Muscle layer of colon (tissue), 2 donors: Measurements from ENCODE around the gene CXCR4.

Source experiments
- H3K27ac ChIP-seq: one replicate; pipeline ENCODE4 v1.7.0; 2013; ENCODE audit warnings: low read depth, mild to moderate bottlenecking, low read length, moderate library complexity
- H3K27me3 ChIP-seq, 2 donors: one replicate each; pipeline ENCODE4 v1.7.0; 2013; ENCODE audit warnings: low read length in 2 of 2, mild to moderate bottlenecking in 2 of 2; ENCODE audit not compliant: insufficient read depth in 2 of 2, control insufficient read depth in 1 of 2
- H3K36me3 ChIP-seq: one replicate; pipeline ENCODE4 v1.7.0; 2013; ENCODE audit warnings: mild to moderate bottlenecking, low read length; ENCODE audit not compliant: insufficient read depth
- H3K4me1 ChIP-seq: one replicate; pipeline ENCODE4 v1.7.0; 2013; ENCODE audit warnings: mild to moderate bottlenecking, low read length; ENCODE audit not compliant: insufficient read depth
- H3K4me3 ChIP-seq, 2 donors: one replicate each; pipeline ENCODE4 v1.7.0; 2013; ENCODE audit warnings: low read length in 2 of 2, low read depth in 1 of 2, mild to moderate bottlenecking in 1 of 2, moderate library complexity in 1 of 2
- H3K9ac ChIP-seq: one replicate; pipeline ENCODE4 v1.7.0; 2013; ENCODE audit warnings: low read length
- H3K9me3 ChIP-seq: one replicate; pipeline ENCODE4 v1.7.0; 2013; ENCODE audit warnings: mild to moderate bottlenecking, low read length
- donor health status: abdominal sarcoma.
- donor health status: Adenocarcinoma of cecum.

CXCR4 gene

DNA sequence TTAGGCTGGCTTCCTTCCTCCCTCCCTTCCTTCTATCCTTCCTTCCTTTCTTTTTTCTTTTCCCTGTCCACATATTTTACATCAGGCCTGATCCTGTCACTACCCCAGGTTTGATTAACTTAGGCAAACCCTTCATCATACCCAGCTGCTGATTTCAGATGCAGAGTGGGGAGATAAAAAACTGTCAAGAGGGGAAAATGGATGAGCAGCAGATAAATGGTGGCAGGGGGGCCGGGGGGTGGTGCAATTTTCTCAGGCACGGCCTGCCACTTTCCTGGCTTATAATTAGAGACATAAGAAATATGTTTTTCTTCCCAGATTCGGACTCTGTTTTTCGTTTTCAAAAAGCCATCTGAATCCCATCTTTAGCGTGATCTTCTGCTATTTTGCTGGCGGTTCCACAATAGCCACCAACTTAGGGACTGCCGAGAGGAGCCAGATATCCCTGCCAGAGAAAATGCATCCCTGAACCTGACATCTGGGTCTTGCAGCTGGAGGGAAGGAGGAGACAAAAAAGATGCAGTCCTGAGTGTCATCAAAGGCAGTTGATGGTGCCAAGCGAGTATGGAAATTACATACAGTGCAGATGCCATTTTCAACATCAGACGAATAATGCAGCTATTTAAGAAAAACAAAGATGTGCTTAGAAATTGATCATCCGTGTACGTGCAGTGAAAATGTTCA lies 49.9 kb downstream of the CXCR4 start:
- Histone ChIP-seq H3K36me3 (no peaks in the 10 kb centered on the region), H3K9ac (no peak overlapping the region), H3K27me3 (peaks cover 0 to 5% of the 10 kb centered on the region in 2 donors), H3K4me3 (no peak overlapping the region), H3K9me3 (no peaks in the 10 kb centered on the region), H3K4me1 (no peaks in the 10 kb centered on the region), H3K27ac (no peak overlapping the region)

DNA sequence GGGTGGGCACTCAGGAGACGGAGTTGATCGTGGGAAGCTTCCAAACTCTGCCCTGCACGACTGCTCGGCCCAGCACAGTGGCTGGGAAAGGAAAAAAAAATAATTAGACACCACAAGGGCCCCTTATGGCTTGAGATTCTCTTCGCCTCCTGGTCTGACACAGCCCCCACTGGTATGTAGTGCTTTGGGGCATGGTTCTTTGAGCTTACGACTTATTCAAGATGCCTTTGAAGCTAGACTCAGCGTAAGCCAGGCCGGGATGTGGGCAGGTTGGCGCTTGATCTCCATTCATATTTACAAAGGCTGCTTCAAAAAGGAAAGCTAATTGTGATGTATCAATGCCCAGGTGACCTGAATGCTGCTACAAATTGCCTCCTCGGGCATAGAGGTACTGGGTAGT lies 50.5 kb downstream of the CXCR4 start:
- H3K27me3 ChIP-seq, result peaks cover 0 to 5% of the 10 kb centered on the region in 2 donors
- H3K9me3 ChIP-seq, result no peaks in the 10 kb centered on the region
- H3K9ac ChIP-seq, result no peak overlapping the region
- H3K4me1 ChIP-seq, result no peaks in the 10 kb centered on the region
- H3K27ac ChIP-seq, result no peak overlapping the region
- no peaks in the 10 kb centered on the region for H3K36me3 ChIP-seq
- H3K4me3 ChIP-seq, result no peak overlapping the region

DNA sequence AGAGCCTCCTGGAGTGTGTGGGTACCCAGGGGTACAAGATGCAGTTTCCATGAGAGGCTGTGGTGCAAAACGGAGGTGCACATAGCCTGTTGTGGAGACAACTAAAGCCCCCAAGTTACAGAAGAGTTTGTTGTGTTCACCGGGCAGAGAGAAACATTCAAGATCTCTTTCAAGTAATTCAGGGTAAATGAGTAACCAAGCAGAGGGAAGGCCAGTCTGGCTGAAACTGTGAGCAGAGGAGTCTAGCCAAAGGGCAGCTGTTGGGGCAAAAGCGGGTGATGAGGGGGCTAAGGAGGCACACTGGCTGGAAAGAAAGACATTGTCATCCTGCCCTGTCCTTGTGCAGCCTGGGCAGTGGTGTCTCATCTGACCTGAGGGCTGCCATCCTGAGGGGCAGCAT lies 52.0 kb downstream of the CXCR4 start:
- no peak overlapping the region for H3K4me3 ChIP-seq
- H3K9me3 ChIP-seq, result no peaks in the 10 kb centered on the region
- H3K36me3 ChIP-seq, result no peaks in the 10 kb centered on the region
- H3K27me3 ChIP-seq, result peaks cover 0 to 5% of the 10 kb centered on the region in 2 donors
- no peak overlapping the region for H3K27ac ChIP-seq
- no peak overlapping the region for H3K9ac ChIP-seq
- no peaks in the 10 kb centered on the region for H3K4me1 ChIP-seq

DNA sequence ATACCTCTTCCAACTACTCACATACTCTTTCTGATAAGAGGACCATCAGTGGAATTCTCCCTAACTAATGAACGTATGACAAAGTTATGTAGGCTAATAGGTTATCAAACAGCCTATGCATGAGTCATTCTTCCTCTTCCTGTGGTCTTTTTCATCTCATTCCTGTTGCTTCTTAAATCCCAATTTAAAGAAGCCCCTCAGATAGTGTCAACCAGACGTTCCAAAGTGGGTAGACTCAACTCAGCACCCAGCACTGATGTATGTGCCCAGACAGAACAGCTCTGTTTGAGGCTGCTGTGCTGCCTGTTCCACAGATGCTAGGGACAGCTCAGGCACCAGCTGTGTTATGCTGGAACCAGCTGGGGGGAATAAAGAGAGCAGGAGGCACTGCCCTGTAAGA lies 52.6 kb downstream of the CXCR4 start:
- no peak overlapping the region for H3K4me3 ChIP-seq
- no peak overlapping the region for H3K27ac ChIP-seq
- no peaks in the 10 kb centered on the region for H3K9me3 ChIP-seq
- no peaks in the 10 kb centered on the region for H3K36me3 ChIP-seq
- H3K27me3 ChIP-seq, result peaks cover 0 to 5% of the 10 kb centered on the region in 2 donors
- H3K4me1 ChIP-seq, result no peaks in the 10 kb centered on the region
- H3K9ac ChIP-seq, result no peak overlapping the region
